ENCODE data around the gene CTNNBL1.

Gene CTNNBL1

GRCh38 chr20:37810027-37810426 is 116.2 kb downstream of the CTNNBL1 start:
- no peak for DNase-seq (ENCODE audit: low read depth in 1 of 2, low spot score in 1 of 2)

- DNase-seq (ENCODE audit: low read depth in 1 of 2, low spot score in 1 of 2): no peak
Measured at GRCh38 chr20:37816003-37816402, 122.2 kb downstream of the CTNNBL1 start.

DNA sequence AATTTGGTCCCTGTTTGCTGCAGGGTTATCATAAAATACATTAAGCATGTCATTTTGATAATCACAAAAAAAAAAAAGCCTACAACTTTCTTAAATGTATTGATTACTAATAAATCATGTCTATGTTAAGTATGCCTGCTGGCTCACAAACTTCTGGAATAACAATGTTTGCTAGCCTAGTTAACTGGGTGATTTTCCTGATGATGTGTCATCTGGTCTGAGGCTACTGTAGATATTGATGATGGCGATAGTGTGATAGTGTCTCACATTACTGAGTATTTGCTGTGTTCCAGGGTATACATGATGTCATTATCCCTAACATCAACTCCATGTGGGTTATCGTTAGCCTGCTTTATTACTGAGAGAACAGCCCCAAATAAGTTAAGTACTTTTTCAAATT is 122.9 kb downstream of the CTNNBL1 start:
- DNase-seq (ENCODE audit: low read depth in 1 of 2, low spot score in 1 of 2): no peak

GRCh38 chr20:37821696-37822095 is 127.9 kb downstream of the CTNNBL1 start:
- DNase-seq (ENCODE audit: low read depth in 1 of 2, low spot score in 1 of 2): no peak

GRCh38 chr20:37822141-37822601 is 128.3 kb downstream of the CTNNBL1 start:
- no peak for DNase-seq (ENCODE audit: low read depth in 1 of 2, low spot score in 1 of 2)

DNA sequence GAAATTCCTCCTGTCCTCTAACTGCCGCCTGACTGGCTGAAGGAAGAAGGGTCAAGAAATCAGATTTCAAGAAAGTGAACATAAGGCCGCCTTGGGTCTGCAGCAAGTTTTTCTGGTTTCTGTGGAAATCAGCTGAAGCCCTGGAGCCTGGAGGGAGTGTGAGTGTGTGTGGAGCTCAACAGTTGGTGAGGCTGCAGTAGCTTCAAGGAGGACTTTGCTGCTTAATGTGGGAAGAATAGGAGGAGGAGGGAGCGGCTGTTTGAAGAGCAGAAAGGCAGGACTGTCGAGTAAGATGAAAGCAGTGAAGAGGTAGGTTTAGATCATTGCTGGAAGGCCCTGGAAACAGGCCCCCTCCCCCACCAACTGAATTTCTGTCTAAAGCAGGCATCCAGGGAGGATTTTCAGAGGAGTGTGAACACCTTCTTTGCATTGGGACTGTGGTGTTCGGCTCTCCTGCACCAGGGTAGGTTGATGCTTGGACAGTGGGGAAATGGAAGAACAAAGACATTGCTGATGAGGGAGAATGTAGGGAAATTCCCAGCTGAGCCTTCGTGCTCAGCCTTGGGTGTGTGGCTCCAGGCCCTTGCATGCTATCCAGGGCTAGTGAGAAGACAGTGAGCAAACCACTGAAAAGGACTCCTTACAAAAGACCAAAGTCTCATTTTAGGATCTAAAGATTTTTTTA is 129.6 kb downstream of the CTNNBL1 start:
- no peak for DNase-seq (ENCODE audit: low read depth in 1 of 2, low spot score in 1 of 2)

DNA sequence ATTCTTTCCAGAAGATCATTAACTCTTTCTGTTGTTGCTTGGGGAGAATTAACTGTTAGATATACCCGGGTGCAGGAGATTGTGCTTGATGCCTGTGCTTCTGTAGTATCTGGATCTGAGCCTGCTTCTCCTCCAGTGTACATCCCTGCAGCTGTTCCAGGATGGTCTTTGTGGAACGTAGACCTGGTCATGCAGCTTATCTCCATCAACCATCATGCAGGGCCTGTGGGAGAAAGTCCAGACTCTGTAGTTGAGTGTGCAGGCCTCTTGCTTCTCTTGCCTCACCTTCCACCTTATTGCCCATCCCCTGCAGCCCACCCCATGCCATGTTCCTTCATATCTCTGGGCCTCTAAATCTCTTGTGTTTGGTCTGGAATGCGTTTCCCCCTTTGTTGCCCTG is 133.8 kb downstream of the CTNNBL1 start:
- DNase-seq (ENCODE audit: low read depth in 1 of 2, low spot score in 1 of 2): no peak

GRCh38 chr20:37828684-37829083 is 134.9 kb downstream of the CTNNBL1 start:
- DNase-seq (ENCODE audit: low read depth in 1 of 2, low spot score in 1 of 2): no peak

- DNase-seq (ENCODE audit: low read depth in 1 of 2, low spot score in 1 of 2): no peak
Measured at GRCh38 chr20:37829128-37829527, 135.3 kb downstream of the CTNNBL1 start.

- DNase-seq (ENCODE audit: low read depth in 1 of 2, low spot score in 1 of 2): no peak
Measured at GRCh38 chr20:37833221-37833896, 139.5 kb downstream of the CTNNBL1 start.

- DNase-seq (ENCODE audit: low read depth in 1 of 2, low spot score in 1 of 2): no peak
Measured at GRCh38 chr20:37836926-37837325, 143.1 kb downstream of the CTNNBL1 start.

DNA sequence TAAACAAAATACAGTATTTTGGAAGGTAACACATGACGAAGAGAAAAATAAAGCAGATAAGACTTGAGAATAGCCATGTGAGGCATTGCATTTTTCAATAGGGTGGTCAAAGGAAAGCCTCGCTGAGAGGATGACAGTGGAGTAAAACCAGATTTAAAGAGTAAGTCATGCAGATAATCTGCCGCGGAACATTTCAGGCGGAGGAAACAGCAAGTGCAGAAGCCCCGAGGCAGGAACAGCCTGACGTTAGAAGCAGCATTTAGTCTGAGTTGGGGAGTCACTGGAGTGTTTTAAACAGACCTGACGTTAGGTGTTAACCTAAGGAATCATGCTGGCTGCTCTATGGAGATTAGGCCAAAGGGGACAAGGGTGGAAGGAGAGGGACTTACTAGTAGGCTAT is 144.1 kb downstream of the CTNNBL1 start:
- DNase-seq (ENCODE audit: low read depth in 1 of 2, low spot score in 1 of 2): no peak

DNA sequence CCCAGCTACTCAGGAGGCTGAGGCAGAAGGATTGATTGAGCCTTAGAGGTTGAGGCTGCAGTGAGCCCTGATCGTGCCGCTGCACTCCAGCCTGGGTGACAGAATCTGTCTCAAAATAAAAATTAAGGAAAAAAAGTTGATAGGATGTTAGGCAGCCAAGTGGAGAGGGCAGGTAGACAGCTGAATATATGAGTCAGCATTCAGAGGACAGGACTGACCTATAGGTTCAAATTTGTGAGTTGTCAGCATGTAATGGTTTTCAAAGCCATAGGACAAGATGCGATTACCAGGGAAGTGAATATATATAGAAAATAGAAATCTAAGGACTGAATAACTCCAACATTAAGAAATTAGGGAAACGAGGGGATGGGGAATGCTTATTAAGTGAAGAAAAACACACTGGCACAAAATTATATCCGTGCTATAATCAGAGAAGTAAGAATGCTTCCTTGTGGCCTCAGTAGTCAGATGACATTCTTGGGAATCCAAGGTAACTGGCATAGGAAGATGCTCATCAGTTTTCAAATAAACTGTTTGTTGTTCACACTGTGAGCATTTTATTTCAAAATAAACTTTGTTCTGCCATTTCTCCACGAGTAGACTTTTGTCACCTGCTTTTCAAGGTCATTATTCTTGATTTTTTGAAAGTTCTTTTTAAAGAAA is 145.1 kb downstream of the CTNNBL1 start:
- DNase-seq (ENCODE audit: low read depth in 1 of 2, low spot score in 1 of 2): no peak

GRCh38 chr20:37839432-37839827 is 145.6 kb downstream of the CTNNBL1 start:
- no peak for DNase-seq (ENCODE audit: low read depth in 1 of 2, low spot score in 1 of 2)

DNA sequence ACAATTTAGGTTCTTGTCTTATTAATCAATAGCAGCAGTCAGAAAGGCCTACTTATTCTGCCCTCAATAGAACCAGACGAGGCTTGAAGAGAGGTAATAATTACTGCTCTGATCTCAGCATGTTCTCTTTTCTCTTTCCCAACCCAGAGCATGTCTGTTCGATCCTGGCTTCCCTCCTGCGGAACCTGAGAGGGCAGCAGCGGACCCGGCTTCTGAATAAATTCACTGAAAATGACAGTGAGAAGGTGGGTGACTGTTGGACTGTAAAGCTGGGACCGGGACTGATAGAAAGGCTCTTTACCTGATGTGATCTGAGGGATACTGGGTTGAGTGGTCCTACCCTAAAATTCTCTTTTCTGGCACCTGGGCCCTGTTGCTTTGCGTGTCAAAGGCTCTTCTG is 146.1 kb downstream of the CTNNBL1 start:
- DNase-seq (ENCODE audit: low read depth in 1 of 2, low spot score in 1 of 2): no peak

- no peak for DNase-seq (ENCODE audit: low read depth in 1 of 2, low spot score in 1 of 2)
Measured at GRCh38 chr20:37841389-37841788, 147.6 kb downstream of the CTNNBL1 start.

DNA sequence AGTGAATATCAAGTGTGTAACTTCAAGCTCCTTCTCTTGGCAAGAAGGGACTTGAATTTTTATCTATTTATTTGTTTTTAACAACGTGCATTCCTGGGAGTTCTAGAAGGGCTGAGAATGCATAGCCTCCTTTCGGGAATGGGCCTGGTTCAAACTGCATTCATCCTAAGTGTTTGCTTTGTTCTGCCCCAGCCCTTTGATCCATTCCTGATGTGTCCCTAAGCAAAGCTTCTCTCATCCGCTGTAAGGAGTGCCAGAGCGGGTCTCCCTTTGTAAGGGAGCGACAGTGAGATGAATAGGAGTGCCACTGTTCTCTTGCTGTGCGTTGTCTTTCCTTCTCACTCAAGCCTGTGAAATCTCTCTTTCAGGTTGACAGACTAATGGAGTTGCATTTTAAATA is 148.1 kb downstream of the CTNNBL1 start:
- DNase-seq (ENCODE audit: low read depth in 1 of 2, low spot score in 1 of 2): no peak

DNA sequence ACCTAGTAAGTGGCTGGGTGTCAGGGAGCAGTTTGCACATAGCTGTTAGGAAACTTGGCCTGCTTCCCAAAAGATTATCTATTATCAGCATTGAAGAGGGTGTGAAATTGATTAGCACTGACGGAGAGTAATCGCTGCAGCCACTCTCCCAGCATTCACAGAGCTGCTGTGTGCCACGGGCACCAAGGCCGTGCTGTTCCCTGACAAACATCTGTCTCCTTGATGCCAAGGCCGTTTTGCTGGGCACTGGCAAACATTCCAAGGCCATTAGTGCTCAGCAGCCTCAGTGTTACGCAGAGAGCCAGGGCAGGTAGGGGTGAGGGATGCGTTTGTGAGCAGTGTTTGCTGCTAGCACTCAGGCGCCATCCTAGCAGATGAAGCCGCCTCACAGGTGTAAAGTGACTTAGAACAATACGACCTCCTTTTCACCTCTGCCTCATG is 151.4 kb downstream of the CTNNBL1 start:
- DNase-seq (ENCODE audit: low read depth in 1 of 2, low spot score in 1 of 2): no peak

- no peak for DNase-seq (ENCODE audit: low read depth in 1 of 2, low spot score in 1 of 2)
Measured at GRCh38 chr20:37845878-37846277, 152.0 kb downstream of the CTNNBL1 start.

- no peak for DNase-seq (ENCODE audit: low read depth in 1 of 2, low spot score in 1 of 2)
Measured at GRCh38 chr20:37846573-37846972, 152.7 kb downstream of the CTNNBL1 start.

- DNase-seq (ENCODE audit: low read depth in 1 of 2, low spot score in 1 of 2): no peak
Measured at GRCh38 chr20:37848706-37849105, 154.9 kb downstream of the CTNNBL1 start.

DNA sequence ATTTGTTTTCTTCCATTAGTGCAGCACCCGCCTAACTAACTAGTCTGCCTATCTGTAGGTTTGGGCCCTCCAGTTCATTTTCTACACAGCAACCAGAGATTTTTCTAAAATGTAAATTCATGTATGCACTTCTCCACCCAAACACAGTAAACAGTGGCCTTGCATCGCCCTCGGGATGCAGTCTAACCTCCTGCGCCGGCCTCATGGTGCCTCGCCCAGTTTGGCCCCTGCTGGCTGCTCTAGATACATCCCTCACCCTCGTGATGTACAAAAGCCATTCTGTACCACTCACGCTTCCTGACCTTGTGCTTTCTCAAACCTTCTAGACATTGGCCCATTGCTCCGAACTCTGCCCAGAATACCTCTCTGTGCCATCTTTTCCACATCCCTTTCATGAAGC is 155.3 kb downstream of the CTNNBL1 start:
- no peak for DNase-seq (ENCODE audit: low read depth in 1 of 2, low spot score in 1 of 2)

Measured in activated CD4-positive, alpha-beta T cell treated with anti-CD3 and anti-CD28 coated beads, Interleukin-2, amount 50 U/mL, for 24 hours (primary cell).